Measurements from ENCODE around the gene PIM3. TPM values are rescaled to one million over a fixed set of nuclear protein-coding genes. Genes with fewer than 3 reads are reported as not detected.

Gene PIM3
- total and polyA plus RNA-seq, 10 of the 15 experiments (the other 5 are each of a cell fraction or from before 2014, with no cell fraction given) = 0.31 to 60.8 (median 12.4) TPM

DNA sequence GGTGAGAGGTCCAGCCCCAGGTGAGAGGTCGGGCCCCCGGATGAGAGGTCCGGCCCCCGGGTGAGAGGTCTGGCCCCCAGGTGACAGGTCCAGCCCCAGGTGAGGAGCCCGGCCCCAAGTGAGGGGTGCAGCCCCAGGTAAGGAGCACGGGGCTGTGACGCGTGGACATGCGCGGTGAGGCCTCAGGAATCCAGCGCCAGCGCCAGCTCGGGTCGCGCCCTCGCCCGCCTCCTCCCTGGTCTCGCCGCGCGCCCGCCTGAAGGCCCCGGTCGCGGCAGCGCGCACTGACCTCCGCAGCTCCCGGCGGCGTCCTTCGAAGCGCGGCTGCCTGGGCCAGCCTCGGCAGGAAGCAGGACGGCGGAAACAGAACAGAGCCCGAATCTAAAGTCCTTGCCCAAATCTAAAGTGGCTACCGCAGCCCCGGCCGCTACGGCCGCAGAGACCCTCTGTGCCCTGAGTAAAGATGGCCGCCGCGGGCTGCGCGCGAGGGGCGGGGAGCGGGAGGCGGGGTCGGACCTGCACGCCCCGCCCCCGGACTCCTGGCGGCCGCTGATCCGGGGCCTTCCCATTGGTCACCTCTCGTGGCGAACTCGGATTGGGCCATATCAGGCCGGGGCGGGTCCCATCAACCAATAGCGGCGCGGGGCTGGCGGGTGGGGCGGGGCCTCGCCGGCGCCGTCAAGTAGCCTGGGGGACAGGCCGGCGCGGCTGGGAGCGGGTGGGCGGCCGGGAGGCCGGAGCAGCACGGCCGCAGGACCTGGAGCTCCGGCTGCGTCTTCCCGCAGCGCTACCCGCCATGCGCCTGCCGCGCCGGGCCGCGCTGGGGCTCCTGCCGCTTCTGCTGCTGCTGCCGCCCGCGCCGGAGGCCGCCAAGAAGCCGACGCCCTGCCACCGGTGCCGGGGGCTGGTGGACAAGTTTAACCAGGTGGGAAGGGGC, 42.3 kb upstream of the PIM3 start, which contains the start of the genes ALG12 and CRELD2 (continued):
- TF ChIP-seq, protein P1, sequence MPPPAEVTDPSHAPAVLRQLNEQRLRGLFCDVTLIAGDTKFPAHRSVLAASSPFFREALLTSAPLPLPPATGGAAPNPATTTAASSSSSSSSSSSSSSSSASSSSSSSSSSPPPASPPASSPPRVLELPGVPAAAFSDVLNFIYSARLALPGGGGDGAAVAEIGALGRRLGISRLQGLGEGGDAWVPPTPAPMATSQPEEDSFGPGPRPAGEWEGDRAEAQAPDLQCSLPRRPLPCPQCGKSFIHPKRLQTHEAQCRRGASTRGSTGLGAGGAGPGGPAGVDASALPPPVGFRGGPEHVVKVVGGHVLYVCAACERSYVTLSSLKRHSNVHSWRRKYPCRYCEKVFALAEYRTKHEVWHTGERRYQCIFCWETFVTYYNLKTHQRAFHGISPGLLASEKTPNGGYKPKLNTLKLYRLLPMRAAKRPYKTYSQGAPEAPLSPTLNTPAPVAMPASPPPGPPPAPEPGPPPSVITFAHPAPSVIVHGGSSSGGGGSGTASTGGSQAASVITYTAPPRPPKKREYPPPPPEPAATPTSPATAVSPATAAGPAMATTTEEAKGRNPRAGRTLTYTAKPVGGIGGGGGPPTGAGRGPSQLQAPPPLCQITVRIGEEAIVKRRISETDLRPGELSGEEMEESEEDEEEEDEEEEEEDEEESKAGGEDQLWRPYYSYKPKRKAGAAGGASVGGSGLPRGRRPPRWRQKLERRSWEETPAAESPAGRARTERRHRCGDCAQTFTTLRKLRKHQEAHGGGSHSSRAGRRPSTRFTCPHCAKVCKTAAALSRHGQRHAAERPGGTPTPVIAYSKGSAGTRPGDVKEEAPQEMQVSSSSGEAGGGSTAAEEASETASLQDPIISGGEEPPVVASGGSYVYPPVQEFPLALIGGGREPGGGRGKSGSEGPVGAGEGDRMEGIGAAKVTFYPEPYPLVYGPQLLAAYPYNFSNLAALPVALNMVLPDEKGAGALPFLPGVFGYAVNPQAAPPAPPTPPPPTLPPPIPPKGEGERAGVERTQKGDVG (CRISPR knock-in tag; IDR thresholded peaks at IDR 0.05) = no peak
- TF ChIP-seq TCF3 (IDR thresholded peaks at IDR 0.05; ENCODE audit: borderline replicate concordance, insufficient read depth, low read depth, low read length) (no peak), CBX5 (IDR thresholded peaks at IDR 0.05; ENCODE audit: low read depth) (no peak), BCL11A (IDR thresholded peaks at IDR 0.05; ENCODE audit: low read depth, low read length) (no peak), ZSCAN29 (IDR thresholded peaks at IDR 0.05) (no peak), FOS (IDR thresholded peaks at IDR 0.05; ENCODE audit: borderline replicate concordance, extremely low read depth, insufficient read length) (peak; percentile 35), IKZF2 (IDR thresholded peaks at IDR 0.05) (no peak), WRNIP1 (IDR thresholded peaks at IDR 0.05; ENCODE audit: borderline replicate concordance, low read depth, low read length) (no peak), CEBPB (IDR thresholded peaks at IDR 0.05; ENCODE audit: borderline replicate concordance in 1 of 2, low read depth in 2 of 2, low read length in 2 of 2) (no peak), STAT1 (conservative IDR thresholded peaks at IDR 0.05) (peak; percentile 84; the same call in 1 of the 2 replicates), DPF2 (IDR thresholded peaks at IDR 0.05) (peak; percentile 53), SIX5 (IDR thresholded peaks at IDR 0.05; ENCODE audit: low read depth, low read length, severe bottlenecking) (peak; percentile 55), RUNX3 (IDR thresholded peaks at IDR 0.05; ENCODE audit: low read length) (peak; percentile 68), TBL1XR1 (IDR thresholded peaks at IDR 0.05; ENCODE audit: low read depth, low read length) (no peak), FOXM1 (IDR thresholded peaks at IDR 0.05; ENCODE audit: low read depth, low read length) (no peak), SUZ12 (IDR thresholded peaks at IDR 0.05; ENCODE audit: unreplicated experiment) (no peak)
- TF ChIP-seq, protein P2, sequence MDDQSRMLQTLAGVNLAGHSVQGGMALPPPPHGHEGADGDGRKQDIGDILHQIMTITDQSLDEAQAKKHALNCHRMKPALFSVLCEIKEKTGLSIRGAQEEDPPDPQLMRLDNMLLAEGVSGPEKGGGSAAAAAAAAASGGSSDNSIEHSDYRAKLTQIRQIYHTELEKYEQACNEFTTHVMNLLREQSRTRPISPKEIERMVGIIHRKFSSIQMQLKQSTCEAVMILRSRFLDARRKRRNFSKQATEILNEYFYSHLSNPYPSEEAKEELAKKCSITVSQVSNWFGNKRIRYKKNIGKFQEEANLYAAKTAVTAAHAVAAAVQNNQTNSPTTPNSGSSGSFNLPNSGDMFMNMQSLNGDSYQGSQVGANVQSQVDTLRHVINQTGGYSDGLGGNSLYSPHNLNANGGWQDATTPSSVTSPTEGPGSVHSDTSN (IDR thresholded peaks at IDR 0.05; ENCODE audit: insufficient replicate concordance, low read depth, low read length) = no peak
- TF ChIP-seq, protein P3, sequence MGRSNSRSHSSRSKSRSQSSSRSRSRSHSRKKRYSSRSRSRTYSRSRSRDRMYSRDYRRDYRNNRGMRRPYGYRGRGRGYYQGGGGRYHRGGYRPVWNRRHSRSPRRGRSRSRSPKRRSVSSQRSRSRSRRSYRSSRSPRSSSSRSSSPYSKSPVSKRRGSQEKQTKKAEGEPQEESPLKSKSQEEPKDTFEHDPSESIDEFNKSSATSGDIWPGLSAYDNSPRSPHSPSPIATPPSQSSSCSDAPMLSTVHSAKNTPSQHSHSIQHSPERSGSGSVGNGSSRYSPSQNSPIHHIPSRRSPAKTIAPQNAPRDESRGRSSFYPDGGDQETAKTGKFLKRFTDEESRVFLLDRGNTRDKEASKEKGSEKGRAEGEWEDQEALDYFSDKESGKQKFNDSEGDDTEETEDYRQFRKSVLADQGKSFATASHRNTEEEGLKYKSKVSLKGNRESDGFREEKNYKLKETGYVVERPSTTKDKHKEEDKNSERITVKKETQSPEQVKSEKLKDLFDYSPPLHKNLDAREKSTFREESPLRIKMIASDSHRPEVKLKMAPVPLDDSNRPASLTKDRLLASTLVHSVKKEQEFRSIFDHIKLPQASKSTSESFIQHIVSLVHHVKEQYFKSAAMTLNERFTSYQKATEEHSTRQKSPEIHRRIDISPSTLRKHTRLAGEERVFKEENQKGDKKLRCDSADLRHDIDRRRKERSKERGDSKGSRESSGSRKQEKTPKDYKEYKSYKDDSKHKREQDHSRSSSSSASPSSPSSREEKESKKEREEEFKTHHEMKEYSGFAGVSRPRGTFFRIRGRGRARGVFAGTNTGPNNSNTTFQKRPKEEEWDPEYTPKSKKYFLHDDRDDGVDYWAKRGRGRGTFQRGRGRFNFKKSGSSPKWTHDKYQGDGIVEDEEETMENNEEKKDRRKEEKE (IDR thresholded peaks at IDR 0.05) = no peak
- TF ChIP-seq, protein P4, sequence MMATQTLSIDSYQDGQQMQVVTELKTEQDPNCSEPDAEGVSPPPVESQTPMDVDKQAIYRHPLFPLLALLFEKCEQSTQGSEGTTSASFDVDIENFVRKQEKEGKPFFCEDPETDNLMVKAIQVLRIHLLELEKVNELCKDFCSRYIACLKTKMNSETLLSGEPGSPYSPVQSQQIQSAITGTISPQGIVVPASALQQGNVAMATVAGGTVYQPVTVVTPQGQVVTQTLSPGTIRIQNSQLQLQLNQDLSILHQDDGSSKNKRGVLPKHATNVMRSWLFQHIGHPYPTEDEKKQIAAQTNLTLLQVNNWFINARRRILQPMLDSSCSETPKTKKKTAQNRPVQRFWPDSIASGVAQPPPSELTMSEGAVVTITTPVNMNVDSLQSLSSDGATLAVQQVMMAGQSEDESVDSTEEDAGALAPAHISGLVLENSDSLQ (IDR thresholded peaks at IDR 0.05) = no peak
